ENCODE data around the gene STK32C. TPM values are rescaled to one million over a fixed set of nuclear protein-coding genes. Genes with fewer than 3 reads are reported as not detected.
"Not testable (repeated sequence)": the region's sequence is repeated elsewhere in the genome, so short reads cannot be mapped to it uniquely, and the experiment has no call there.

STK32C gene
- total RNA-seq, 2 donors from 2014 or later, result 8.4 to 9.9 TPM

DNA sequence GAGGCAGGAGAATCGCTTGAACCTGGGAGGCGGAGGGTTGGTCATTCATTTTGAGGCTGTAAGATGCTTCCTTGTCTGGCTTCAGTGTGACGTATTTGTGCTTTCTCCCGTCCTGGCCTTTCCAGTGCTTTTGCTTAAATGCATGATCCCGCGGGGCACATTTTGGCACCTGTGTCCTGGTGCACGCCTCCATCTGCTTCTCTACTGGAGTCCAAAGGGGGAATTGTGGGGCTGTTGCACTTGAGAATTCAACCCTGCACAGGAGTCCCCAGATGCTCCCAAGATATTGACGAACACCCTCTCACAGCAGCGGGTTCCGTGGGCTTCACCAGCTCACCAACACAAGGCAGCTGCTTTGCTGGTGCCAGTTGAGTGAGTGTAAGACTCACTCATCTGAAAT, 14.0 kb upstream of the STK32C start:
- Histone ChIP-seq H3K4me3 (ENCODE audit: low read length) (no peak overlapping the region), H3K9ac (ENCODE audit: extremely low read depth, low read length, poor library complexity, severe bottlenecking) (no peak overlapping the region), H3K4me1 (ENCODE audit: control insufficient read depth, insufficient read depth, low read length) (no peaks in the 10 kb centered on the region), H3K27ac (ENCODE audit: low read depth, low read length) (no peak overlapping the region), H3K27me3 (ENCODE audit: control insufficient read depth, insufficient read depth, low read length, poor library complexity, severe bottlenecking) (no peaks in the 10 kb centered on the region), H3K36me3 (ENCODE audit: control insufficient read depth, insufficient read depth, low read length) (peaks cover 13% of the 10 kb centered on the region), H3K9me3 (ENCODE audit: control insufficient read depth, low read length) (peaks cover 6% of the 10 kb centered on the region)
- Mint-ChIP-seq H3K27ac (no peak overlapping the region), H3K4me3 (no peak overlapping the region), H3K27me3 (ENCODE audit: insufficient read depth) (peaks cover 3% of the 10 kb centered on the region), H3K9me3 (peaks cover 4% of the 10 kb centered on the region), H3K36me3 (ENCODE audit: low read depth) (peaks cover 24% of the 10 kb centered on the region), H3K4me1 (no peaks in the 10 kb centered on the region)
- no peak for DNase-seq
- WGBS, 2 experiments (ENCODE audit: insufficient coverage in 1 of 2, insufficient read length in 1 of 2), result 91 to 94% methylated on average over 8 to 10 of the region's 10 CpGs
- TF ChIP-seq, protein P1, sequence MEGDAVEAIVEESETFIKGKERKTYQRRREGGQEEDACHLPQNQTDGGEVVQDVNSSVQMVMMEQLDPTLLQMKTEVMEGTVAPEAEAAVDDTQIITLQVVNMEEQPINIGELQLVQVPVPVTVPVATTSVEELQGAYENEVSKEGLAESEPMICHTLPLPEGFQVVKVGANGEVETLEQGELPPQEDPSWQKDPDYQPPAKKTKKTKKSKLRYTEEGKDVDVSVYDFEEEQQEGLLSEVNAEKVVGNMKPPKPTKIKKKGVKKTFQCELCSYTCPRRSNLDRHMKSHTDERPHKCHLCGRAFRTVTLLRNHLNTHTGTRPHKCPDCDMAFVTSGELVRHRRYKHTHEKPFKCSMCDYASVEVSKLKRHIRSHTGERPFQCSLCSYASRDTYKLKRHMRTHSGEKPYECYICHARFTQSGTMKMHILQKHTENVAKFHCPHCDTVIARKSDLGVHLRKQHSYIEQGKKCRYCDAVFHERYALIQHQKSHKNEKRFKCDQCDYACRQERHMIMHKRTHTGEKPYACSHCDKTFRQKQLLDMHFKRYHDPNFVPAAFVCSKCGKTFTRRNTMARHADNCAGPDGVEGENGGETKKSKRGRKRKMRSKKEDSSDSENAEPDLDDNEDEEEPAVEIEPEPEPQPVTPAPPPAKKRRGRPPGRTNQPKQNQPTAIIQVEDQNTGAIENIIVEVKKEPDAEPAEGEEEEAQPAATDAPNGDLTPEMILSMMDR (conservative IDR thresholded peaks at IDR 0.05), result no peak

DNA sequence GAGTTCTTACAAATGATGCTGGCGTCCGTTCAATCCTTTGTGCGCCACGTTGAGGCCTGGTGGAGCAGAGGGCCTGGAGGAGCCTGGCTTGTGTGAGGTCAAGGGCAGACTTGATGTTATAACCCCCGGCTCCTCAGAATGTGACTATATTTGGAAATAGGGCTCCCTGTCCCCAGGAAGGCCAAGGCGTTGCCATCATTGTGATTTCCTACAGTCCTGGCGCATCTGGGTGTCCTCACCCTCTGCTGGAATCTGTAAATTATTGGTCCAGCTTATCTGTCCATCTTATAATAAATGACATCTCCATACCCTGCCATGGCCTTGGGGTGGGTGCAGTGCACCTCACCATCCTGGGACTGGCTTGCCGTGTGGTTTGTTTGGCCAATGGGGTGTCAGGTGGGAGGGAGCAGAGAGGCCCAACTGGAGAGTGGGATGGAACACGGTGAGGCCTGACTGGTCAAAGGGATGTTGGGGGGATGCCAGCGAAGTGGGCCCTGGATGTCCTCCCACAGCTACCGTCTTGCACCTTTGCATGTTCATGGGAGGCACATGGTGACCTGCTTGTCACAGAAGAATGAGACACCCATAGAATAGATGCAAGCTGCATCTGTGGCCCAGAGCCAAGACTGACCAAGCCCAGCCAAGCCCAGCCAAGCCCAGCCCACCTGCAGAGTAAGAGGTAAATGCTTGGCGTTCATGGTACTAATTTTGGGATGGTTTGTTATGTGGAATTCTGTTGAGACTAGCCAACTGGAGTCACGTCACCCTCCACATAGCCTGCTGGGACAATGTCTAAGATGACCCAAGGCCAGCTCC, 13.1 kb upstream of the STK32C start:
- H3K27me3 ChIP-seq (ENCODE audit: control insufficient read depth, insufficient read depth, low read length, poor library complexity, severe bottlenecking), result no peaks in the 10 kb centered on the region
- no peak overlapping the region for H3K27ac ChIP-seq (ENCODE audit: low read depth, low read length)
- Mint-ChIP-seq H3K36me3 (ENCODE audit: low read depth) (peaks cover 16% of the 10 kb centered on the region), H3K4me3 (no peak overlapping the region), H3K27me3 (ENCODE audit: insufficient read depth) (peaks cover 9% of the 10 kb centered on the region), H3K4me1 (no peaks in the 10 kb centered on the region), H3K9me3 (peaks cover 4% of the 10 kb centered on the region), H3K27ac (no peak overlapping the region)
- TF ChIP-seq, protein P1 (conservative IDR thresholded peaks at IDR 0.05), result no peak
- H3K4me3 ChIP-seq (ENCODE audit: low read length), result no peak overlapping the region
- H3K9ac ChIP-seq (ENCODE audit: extremely low read depth, low read length, poor library complexity, severe bottlenecking), result no peak overlapping the region
- H3K4me1 ChIP-seq (ENCODE audit: control insufficient read depth, insufficient read depth, low read length), result no peaks in the 10 kb centered on the region
- 90 to 94% methylated on average over 7 to 13 of the region's 13 CpGs for WGBS, 2 experiments (ENCODE audit: insufficient coverage in 1 of 2, insufficient read length in 1 of 2)
- no peak for DNase-seq
- H3K9me3 ChIP-seq (ENCODE audit: control insufficient read depth, low read length), result peaks cover 1% of the 10 kb centered on the region
- peaks cover 5% of the 10 kb centered on the region for H3K36me3 ChIP-seq (ENCODE audit: control insufficient read depth, insufficient read depth, low read length)

DNA sequence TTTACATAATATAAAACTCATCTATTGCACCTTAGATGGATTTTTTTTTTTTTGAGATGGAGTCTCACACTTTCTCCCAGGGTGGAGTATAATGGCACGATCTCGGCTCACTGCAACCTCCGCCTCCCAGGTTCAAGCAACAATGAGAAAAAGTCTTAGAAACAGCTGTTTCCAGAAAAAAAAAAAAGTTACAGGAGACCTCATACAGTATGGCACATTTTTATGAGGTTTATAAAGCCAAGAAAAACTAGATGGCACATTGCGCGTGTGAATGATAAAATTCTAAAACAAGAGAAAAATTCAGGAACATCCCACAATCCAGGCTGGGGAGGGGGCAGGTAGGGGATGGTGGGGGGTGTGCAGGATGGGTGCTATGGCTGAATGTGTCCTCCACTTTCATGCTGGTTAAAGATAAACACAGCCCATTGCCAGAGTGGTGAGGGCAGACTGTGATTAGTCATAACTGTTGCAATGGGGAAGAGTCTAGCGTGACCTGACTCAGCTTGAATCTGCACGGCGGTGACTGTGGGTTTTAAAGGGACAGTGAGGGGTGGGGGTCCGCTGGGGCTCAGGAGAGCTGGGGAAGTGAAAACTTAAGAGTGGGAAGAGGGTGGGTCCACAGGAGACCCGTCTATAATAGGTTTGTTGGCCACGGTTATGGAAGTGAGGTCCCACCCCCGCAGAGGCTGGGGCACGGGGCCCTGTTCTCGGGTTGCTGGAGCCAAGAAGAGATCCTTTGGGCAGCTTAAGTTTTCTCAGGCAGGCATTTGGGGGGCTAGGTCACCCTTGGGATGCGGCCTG, 12.3 kb upstream of the STK32C start:
- Mint-ChIP-seq H3K4me1 (no peaks in the 10 kb centered on the region), H3K27ac (no peak overlapping the region), H3K27me3 (ENCODE audit: insufficient read depth) (peaks cover 9% of the 10 kb centered on the region), H3K4me3 (no peak overlapping the region), H3K9me3 (peaks cover 5% of the 10 kb centered on the region), H3K36me3 (ENCODE audit: low read depth) (peaks cover 12% of the 10 kb centered on the region)
- H3K27me3 ChIP-seq (ENCODE audit: control insufficient read depth, insufficient read depth, low read length, poor library complexity, severe bottlenecking), result no peaks in the 10 kb centered on the region
- H3K27ac ChIP-seq (ENCODE audit: low read depth, low read length), result no peak overlapping the region
- no peaks in the 10 kb centered on the region for H3K4me1 ChIP-seq (ENCODE audit: control insufficient read depth, insufficient read depth, low read length)
- no peaks in the 10 kb centered on the region for H3K36me3 ChIP-seq (ENCODE audit: control insufficient read depth, insufficient read depth, low read length)
- TF ChIP-seq, protein P1 (conservative IDR thresholded peaks at IDR 0.05), result no peak
- DNase-seq, result no peak
- WGBS, 2 experiments (ENCODE audit: insufficient coverage in 1 of 2, insufficient read length in 1 of 2), result 77 to 84% methylated on average over 11 to 15 of the region's 15 CpGs
- no peaks in the 10 kb centered on the region for H3K9me3 ChIP-seq (ENCODE audit: control insufficient read depth, low read length)
- no peak overlapping the region for H3K9ac ChIP-seq (ENCODE audit: extremely low read depth, low read length, poor library complexity, severe bottlenecking)
- no peak overlapping the region for H3K4me3 ChIP-seq (ENCODE audit: low read length)

DNA sequence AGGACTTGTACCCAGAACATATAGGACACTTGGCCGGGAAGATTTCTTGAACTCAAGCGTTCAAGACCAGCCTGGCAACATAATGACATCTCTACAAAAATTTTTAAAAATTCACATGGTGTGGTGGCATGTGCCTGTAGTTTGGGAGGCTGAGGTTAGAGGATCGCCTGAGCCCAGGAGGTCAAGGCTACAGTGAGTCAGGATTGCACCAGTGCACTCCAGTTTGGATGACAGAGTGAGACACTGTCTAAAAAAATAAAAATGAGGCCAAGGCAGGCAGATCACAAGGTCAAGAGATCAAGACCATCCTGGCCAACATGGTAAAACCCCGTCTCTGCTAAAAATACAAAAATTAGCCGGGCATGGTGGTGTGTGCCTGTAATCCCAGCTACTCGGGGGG, 9.7 kb upstream of the STK32C start:
- H3K27me3 ChIP-seq (ENCODE audit: control insufficient read depth, insufficient read depth, low read length, poor library complexity, severe bottlenecking); H3K4me1 Mint-ChIP-seq; H3K4me3 Mint-ChIP-seq; H3K9ac ChIP-seq (ENCODE audit: extremely low read depth, low read length, poor library complexity, severe bottlenecking); H3K4me3 ChIP-seq (ENCODE audit: low read length); H3K9me3 ChIP-seq (ENCODE audit: control insufficient read depth, low read length); H3K27ac ChIP-seq (ENCODE audit: low read depth, low read length); H3K36me3 Mint-ChIP-seq (ENCODE audit: low read depth); H3K36me3 ChIP-seq (ENCODE audit: control insufficient read depth, insufficient read depth, low read length); H3K27ac Mint-ChIP-seq; H3K4me1 ChIP-seq (ENCODE audit: control insufficient read depth, insufficient read depth, low read length); DNase-seq: not testable (repeated sequence)
- Mint-ChIP-seq H3K27me3 (ENCODE audit: insufficient read depth) (peaks cover 18% of the 10 kb centered on the region), H3K9me3 (peaks cover 16% of the 10 kb centered on the region)
- WGBS, 2 experiments (ENCODE audit: insufficient coverage in 1 of 2, insufficient read length in 1 of 2), result 92 to 94% methylated on average over 3 to 6 of the region's 6 CpGs

Data from endodermal cell (in vitro differentiated cells).